SW 1271 (cell line): Measurements from ENCODE around the gene DPH3.

Source experiments
- DNase-seq, 2 experiments: peaks; one replicate each; lab custom pipeline; 2025; lab: John Stamatoyannopoulos, UW

Gene DPH3

DNA sequence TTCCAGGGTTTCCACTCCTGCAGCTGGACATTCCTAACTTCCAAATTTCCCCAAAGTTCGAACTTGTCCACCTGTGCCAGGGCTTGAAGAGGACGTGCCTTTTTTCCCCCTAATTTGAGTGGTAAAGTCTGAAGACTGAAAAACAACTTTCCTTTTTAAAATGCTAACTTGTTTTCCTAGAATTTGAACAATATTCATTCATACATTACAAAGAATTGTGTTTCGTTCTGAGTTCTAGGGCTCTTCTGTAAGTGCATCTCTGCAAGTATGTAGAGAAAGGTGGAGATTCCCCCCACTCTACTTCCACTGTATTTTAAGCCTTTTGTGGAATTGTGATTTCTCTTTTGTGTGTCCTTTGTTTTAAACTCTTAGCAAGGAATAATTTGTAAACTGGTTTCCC is 9.4 kb downstream of the DPH3 start:
- DNase-seq: no peak

GRCh38 chr3:16254916-16255315 is 9.8 kb downstream of the DPH3 start:
- DNase-seq: no peak

- no peak for DNase-seq
These were observed 11.1 kb downstream of the DPH3 start for GRCh38 chr3:16253601-16254000.

DNA sequence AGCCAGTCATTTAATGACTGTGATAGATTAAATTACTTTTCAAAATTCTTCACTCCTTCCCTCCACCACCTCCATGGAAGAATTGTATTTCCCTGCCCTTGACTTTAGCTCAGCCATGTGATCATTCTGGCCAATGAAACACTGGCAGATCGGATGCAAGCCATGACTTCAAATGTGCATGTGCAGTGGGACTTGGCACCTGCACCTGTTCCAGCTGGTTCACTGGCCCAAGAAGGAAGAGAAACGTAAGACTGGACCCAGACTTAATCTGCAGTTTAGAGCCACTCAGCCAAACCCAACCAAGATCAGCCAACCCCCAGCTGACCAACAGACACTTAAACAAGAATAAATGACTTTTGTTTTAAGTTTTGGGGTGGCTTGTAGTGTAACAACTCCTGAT is 11.8 kb downstream of the DPH3 start:
- no peak for DNase-seq

- DNase-seq: no peak
These were observed 12.3 kb downstream of the DPH3 start for GRCh38 chr3:16252243-16252978.

GRCh38 chr3:16251316-16252085 is 13.2 kb downstream of the DPH3 start:
- no peak for DNase-seq

GRCh38 chr3:16249886-16250285 is 14.9 kb downstream of the DPH3 start:
- DNase-seq: no peak

- DNase-seq: peak in 1 of 2 experiments; percentile 49
These were observed 15.4 kb downstream of the DPH3 start for GRCh38 chr3:16249336-16249735.

DNA sequence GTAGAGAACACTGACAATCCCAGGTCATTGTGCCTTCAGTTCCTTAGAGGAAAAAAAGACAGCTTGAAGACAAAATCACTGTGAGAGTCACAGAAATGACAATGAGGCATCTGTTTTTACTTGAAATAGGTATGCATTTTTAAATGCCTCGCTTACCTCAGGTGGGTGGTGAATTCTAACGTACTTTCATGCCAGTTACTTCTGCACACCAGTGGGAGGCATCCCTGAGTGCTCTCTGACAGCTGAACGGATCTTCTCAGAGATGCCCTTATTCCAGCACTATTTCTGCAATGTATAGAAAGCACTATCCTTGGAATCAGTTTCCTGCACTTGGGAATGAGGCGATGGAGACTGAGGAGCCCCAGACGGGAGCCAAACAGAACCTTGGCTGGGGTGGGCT is 16.2 kb downstream of the DPH3 start:
- no peak for DNase-seq

DNA sequence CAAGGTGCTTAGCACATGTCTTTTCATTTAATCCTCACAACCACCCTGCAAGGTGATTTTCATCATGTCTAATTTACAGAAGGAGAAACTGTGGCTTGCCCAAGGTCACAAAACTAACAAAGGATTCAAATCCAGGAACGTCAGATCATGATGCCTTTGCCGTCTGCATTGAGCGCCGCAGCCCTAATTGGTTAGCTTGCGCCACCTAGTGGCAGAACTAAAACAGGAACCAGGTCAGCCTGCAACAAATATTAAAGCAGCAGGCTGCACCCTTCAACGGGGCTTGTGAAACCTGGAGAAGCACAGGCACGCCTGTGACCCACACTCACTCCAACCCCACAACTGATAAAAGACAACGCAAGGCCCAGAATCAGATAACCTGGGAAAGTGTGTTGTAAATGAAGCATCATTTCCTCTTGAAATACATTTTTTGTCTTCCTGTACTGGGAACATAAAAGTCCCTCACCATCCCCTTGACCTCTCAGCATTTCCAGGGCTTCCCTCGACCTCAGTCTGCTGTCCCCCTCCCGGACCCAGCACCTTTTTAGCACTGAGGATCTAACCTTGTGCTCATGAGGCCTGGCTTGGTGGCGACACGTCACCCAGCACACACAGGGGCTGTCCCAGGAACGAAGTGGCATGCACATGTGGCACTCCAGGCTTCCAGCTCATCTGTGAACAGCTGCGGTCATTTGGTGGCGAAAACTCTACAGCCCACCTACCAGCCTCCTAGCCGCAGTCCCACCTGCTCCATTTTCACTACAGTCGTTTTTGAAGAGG is 17.3 kb downstream of the DPH3 start:
- DNase-seq: peak; percentile 27 to 75

GRCh38 chr3:16245609-16246008 is 19.1 kb downstream of the DPH3 start:
- DNase-seq: no peak

DNA sequence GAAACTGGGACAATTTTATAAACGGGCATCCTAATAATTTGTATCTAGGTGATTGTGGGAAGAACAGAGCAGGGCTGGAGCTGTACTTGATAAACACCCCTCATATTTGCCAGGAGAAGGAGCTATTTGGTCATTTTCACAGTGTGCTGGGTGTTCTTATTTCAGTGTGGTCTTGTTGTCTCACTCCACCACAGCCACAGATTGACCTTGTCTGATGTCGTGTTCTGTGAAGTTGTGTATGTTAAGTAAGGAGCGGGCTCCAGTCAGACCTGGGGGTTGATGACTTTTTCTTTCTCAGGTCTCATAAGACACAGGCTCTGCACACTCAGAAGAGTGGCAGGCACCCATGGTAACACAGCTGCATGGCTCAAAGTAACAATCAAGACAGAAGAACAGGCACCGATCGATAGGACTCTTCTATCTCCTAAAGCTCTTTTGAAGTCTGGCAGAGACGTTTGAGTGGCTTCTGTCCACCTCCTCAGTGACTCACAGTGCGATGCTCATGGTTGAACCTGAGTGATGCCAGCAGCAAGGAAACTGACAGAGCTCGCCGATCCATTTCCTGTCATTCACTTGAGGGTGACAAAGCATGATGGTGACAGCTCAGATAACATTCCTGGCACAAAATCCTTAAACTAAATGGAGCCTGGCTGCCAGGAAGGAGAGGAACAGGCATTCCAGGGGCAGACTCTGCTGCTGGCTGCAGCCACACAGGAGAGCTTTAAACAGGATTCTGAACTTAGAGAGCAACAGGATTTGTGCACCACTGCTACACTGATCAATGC is 20.8 kb downstream of the DPH3 start:
- no peak for DNase-seq

DNA sequence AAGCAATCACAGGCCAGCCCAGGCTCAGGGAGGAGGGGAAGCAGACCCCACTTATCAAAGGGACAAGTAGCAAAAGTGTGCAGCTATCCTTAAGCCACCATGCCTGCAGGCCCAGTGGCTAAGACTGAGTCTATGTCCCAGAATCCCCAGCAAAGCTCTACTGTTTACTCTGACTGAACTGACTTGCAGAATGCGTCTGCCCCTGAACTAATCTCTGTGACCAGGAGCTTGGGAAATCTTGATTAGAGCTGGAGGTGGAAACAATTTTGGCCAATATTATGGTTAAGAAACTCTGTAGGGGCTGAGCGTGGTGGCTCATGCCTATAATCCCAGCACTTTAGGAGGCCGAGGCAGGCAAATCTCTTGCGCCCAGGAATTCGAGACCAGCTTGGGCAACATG is 22.6 kb downstream of the DPH3 start:
- no peak for DNase-seq

- DNase-seq: no peak
These were observed 23.5 kb downstream of the DPH3 start for GRCh38 chr3:16241225-16241624.

- DNase-seq: peak in 1 of 2 experiments; percentile 25
These were observed 24.3 kb downstream of the DPH3 start for GRCh38 chr3:16240229-16241023.

DNA sequence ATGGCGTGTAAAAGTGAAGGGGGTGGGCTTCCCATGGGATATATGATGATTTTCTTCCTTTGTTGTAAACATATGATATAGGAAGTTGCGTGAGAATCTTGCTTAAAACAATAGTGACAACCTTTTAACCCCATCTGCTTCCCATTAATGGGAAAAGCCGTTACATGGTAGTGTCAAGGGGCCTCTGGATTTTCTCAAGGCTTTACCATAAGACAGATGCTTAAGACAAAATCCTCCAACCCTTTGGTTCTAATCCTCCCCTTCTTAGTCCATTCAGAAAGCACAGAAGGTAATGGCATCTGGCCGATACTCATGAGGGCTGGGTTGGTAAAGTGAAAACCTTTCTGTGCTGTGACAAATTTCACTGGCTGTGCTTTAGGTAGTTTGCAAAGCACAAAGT is 25.0 kb downstream of the DPH3 start:
- DNase-seq: no peak

DNA sequence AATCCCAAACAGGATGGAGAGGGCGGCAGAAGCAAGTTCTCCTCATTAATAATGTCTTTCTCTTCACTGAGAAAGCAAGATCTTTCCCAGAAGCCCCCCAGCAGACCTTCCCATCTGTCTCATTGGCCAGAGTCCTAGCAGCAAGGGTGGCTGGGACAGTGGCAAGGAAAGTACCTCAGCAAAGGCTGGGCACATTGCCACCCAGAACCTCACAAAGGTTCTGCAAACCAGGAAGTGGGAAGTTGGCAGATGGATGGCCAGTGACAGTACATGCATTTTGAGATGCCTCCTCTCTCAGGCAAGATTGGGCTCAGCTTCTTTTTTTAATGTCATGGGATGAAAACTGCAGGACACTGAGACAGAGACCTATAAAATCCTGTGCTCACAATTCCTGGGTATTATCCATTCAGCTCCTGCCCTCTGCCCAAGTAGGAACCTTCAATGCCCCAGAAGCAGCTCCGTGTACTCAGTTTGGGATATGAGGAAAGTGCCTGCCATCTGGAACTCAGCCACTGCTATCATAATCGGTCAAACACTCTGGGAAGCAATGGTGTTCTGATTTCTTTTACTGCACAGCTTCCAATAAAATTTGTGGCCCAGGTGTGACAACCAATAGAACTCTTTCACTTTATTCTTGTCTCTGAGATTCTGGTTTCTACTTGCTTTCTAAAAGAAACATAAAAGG is 25.5 kb downstream of the DPH3 start:
- no peak for DNase-seq

DNA sequence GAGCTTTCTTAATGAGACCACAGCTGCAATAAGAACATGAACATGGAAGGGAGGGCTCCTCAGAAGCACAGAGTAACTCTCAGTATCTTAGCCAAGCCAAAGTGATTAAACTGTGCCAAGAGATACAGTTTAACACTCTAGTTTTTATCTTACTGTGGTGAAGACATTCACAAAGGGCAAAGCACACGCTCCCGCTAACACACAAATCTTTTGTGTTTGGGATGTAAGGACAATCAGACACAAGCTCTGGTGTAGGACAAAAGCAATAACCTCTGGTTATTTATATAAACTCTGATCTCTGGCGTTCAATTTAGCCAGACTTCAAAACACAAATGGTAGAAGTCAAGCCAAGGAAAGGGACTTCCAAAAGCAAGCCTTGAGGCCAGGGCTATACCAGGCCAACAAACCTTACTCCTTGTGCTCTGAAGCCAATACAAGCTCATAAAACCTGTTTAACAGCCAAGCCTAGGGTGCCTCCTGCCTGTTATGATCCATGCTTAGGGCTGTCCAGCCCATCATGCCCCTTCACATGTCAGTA is 27.8 kb downstream of the DPH3 start:
- no peak for DNase-seq

GRCh38 chr3:16236030-16236639 is 28.6 kb downstream of the DPH3 start:
- no peak for DNase-seq

DNA sequence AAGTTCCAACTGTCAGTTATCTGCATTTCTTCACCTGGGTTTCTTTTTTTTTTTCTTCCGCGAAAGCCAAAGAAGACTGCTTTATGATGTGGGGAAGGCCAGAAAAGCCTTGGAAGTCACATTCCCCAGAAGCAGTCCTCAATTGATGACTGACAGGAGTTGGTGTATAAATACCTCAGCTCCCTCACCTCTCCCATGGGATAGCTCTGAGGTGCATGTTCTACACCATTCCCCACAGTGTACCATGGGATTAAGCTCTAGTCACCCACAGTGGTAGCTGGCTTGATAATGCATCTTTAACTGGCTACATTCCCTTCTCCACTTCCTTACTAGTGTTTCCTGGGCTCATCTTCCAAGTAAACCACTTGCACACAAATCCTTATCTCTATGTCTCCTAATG is 30.5 kb downstream of the DPH3 start:
- no peak for DNase-seq
